Measurements from ENCODE around the gene TM4SF5.
"Not testable (repeated sequence)": the region's sequence is repeated elsewhere in the genome, so short reads cannot be mapped to it uniquely, and the experiment has no call there.

Gene TM4SF5

DNA sequence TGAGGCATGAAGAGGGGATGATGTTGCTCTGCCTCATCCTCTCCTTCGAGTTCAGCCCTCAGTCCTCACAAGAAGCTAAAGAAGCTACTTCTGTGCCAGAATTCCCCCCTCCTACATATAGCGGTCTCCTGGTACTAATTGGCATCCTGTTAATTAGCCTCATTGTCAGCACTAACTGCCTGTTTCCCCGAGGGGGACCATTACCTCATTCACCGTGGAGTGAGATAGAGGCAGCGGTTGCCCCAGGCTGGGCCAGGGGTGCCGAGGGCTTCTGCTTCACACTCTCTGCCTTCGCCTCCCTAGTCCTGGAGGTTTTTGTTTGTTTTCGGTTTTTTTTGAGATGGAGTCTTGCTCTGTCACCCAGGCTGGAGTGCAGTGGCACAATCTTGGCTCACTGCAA, 55.7 kb downstream of the TM4SF5 start:
- no peak overlapping the region for H3K27ac ChIP-seq (replicated peaks)
- H3K4me3 ChIP-seq (replicated peaks; ENCODE audit: insufficient read depth, low read length): no peak overlapping the region
- TF ChIP-seq, protein P1, sequence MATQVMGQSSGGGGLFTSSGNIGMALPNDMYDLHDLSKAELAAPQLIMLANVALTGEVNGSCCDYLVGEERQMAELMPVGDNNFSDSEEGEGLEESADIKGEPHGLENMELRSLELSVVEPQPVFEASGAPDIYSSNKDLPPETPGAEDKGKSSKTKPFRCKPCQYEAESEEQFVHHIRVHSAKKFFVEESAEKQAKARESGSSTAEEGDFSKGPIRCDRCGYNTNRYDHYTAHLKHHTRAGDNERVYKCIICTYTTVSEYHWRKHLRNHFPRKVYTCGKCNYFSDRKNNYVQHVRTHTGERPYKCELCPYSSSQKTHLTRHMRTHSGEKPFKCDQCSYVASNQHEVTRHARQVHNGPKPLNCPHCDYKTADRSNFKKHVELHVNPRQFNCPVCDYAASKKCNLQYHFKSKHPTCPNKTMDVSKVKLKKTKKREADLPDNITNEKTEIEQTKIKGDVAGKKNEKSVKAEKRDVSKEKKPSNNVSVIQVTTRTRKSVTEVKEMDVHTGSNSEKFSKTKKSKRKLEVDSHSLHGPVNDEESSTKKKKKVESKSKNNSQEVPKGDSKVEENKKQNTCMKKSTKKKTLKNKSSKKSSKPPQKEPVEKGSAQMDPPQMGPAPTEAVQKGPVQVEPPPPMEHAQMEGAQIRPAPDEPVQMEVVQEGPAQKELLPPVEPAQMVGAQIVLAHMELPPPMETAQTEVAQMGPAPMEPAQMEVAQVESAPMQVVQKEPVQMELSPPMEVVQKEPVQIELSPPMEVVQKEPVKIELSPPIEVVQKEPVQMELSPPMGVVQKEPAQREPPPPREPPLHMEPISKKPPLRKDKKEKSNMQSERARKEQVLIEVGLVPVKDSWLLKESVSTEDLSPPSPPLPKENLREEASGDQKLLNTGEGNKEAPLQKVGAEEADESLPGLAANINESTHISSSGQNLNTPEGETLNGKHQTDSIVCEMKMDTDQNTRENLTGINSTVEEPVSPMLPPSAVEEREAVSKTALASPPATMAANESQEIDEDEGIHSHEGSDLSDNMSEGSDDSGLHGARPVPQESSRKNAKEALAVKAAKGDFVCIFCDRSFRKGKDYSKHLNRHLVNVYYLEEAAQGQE (IDR thresholded peaks at IDR 0.05; ENCODE audit: insufficient replicate concordance, low read depth): no peak
- TF ChIP-seq SPI1 (IDR thresholded peaks at IDR 0.05; ENCODE audit: borderline replicate concordance, low read depth) (no peak), POLR2AphosphoS5 (IDR thresholded peaks at IDR 0.05; ENCODE audit: low read depth) (no peak), GABPA (IDR thresholded peaks at IDR 0.05; ENCODE audit: low read depth) (no peak)
- TF ChIP-seq, protein P2, sequence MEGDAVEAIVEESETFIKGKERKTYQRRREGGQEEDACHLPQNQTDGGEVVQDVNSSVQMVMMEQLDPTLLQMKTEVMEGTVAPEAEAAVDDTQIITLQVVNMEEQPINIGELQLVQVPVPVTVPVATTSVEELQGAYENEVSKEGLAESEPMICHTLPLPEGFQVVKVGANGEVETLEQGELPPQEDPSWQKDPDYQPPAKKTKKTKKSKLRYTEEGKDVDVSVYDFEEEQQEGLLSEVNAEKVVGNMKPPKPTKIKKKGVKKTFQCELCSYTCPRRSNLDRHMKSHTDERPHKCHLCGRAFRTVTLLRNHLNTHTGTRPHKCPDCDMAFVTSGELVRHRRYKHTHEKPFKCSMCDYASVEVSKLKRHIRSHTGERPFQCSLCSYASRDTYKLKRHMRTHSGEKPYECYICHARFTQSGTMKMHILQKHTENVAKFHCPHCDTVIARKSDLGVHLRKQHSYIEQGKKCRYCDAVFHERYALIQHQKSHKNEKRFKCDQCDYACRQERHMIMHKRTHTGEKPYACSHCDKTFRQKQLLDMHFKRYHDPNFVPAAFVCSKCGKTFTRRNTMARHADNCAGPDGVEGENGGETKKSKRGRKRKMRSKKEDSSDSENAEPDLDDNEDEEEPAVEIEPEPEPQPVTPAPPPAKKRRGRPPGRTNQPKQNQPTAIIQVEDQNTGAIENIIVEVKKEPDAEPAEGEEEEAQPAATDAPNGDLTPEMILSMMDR (IDR thresholded peaks at IDR 0.05; ENCODE audit: insufficient read depth, low read length): no peak
- H3K27me3 ChIP-seq (ENCODE audit: insufficient read depth, poor library complexity, severe bottlenecking): no peaks in the 10 kb centered on the region
- no peak for DNase-seq (ENCODE audit: low read depth in 1 of 2, low spot score in 1 of 2)

DNA sequence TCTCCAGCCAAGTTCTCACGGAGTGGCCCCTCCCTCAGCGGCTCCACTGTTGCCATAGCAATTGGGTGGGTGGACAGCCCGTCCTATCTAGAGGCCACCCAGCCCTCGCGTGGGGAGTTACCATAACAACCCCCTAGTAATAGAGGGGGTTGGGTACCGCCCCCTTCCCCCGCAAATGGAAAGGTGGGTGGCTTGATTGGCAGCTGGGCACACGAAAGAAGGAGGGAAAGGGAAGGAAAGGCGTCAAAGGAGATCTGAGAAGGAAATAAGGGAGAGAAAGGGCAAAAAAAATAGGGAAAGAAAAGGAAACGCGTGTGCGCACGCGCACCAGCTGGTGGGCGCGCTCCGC, 61.1 kb downstream of the TM4SF5 start:
- Histone ChIP-seq H3K27ac (replicated peaks) (peak overlapping the region; percentile 66), H3K4me3 (replicated peaks; ENCODE audit: insufficient read depth, low read length) (peak overlapping the region; percentile 77)
- H3K27me3 ChIP-seq (ENCODE audit: insufficient read depth, poor library complexity, severe bottlenecking); DNase-seq (ENCODE audit: low read depth in 1 of 2, low spot score in 1 of 2): not testable (repeated sequence)

All from HL-60 (cell line).